NCI-H526 (cell line): ENCODE results near the gene ZNF280A.
"Not testable (repeated sequence)": the region's sequence is repeated elsewhere in the genome, so short reads cannot be mapped to it uniquely, and the experiment has no call there.

Source experiments
- DNase-seq, 2 experiments: peaks; one replicate each; lab custom pipeline; 2025; lab: John Stamatoyannopoulos, UW

The ZNF280A gene

DNA sequence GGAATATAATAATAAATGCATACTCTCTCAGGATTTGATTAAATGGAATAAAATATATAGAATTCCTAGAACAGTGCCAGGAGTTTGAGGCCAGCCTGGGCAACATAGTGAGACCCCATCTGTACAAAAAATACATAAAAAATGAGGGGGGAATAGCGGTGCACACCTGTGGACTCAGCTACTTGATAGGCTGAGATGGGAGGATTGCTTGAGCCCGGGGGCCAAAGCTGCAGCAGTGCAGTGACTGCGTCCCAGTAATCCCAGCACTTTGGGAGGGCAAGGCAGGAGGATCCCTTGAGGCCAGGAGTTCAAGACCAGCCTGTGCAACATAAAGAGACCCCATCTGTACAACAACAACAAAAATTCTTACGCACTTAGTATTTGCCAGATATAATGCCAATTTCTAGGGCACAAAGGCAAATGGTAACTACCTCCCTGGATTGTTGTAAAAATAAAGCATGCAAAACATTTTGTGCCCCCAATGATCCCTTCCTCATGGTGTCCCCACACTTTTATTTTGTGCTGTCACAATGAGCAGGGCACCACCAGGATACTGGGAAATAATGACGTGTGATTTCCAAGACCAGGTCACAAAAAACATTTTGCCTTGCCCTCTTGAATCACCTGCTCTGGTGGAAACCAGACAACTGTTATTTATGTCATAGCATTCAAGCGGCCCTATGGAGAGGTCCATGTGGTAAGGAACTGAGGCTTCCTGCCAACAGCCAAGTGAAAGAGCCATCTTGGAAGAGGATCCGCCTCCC is 18.3 kb upstream of the ZNF280A start:
- no peak for DNase-seq

DNA sequence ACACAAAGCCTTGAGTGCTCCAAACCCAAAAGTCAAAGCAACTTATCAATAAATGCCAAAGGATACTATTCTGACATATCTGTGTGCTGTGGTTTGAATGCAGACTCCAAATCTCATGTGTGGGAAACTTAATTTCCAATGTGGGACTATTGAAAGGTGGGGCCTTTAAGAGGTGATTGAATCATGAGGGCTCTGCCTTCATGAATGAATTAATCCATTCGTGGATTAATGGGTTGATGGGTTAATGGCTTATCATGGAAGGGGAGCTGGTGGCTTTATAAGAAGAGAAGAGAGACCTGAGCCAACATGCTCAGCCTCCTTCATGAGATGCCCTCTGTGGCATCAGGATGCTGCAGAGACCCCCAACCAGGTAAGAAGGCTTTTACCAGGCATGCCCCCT is 16.8 kb upstream of the ZNF280A start:
- DNase-seq, result no peak

DNA sequence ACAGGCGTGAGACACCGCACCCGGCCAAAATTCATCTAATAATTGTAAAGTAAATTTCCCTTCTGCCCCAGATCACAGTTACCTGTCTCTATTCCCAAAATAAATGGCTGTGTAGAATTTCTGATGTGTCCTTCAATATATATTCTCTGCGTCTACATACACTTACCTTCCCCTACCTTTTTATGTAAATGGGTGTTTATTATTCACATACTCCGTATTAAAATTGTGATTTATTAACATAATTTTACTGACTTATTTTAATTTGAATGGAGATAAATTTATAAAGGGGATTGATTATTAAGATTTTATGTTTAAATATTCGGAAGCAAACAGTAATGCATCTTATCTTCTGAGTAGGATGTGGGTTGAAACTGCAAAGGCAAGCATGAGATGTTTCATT is 16.4 kb upstream of the ZNF280A start:
- DNase-seq, result no peak

DNA sequence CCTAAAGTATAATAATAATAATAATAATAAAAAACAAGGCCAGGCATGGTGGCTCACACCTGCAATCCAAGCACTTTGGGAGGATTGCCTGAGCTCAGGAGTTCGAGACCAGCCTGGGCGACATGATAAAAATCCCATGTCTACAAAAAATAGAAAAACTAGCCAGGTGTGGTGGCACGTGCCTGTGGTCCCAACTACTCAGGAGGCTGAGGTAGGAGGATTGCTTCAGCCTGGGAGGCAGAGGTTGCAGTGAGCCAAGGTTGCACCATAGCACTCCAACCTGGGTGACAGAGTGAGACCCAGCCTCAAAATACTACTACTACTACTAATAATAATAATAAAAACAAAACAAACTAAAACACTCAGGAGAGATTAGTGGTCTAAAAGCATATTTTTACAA is 15.6 kb upstream of the ZNF280A start:
- no peak for DNase-seq

DNA sequence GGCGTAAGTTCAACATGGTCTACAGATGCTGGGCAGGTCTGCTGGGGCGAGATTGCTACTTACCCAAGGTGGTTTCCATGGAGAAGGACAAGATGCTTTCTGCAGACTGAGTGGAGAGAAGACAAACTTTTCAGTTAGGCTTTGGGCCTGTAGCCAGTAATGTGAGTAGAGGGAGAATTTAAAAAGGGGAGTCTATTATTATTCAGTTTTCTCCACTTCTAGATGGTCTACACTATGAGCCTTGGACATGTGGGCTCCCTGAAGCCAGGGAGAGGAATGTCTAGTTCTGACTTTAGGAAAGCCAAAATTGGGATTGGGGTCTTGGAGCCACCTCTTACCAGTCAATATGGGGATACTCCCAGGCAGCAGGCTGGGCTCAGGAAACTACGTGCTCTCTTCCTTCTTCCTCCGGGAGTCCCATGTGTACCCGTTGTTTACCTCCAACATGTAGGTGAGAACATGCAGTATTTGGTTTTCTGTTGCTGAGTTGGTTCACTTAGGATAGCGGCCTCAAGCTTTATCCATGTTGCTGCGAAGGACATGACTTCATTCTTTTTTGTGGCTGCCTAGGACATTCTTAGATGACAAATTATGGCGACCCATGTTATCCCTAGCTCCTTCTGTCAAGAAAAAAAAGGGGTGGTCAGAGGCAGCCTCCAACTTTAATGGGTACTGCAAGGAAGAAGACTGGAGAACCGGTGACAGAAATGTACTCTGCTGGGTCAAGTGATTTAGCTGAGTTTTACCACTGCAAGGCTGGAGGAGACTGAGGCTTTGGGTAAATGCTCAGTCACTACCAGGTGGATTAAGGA is 14.7 kb upstream of the ZNF280A start:
- no peak for DNase-seq

DNA sequence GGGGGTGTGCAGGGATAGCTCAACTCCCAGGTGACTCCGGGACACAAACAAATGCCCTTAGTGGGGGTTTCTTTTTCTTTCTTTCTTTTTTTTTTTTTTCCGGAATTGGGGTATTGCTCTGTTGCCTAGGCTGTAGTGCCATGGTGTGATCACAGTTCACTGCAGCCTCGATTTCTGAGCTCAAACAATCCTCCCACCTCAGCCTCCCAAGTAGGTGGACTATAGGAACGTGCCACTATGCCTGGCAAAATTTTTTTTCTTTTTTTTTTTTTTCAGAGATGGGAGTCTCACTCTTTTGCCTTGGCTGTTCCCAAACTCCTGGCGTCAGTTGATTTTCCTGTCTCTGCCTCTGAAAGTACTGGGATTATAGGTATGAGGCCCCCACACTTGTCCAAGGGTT is 13.8 kb upstream of the ZNF280A start:
- DNase-seq, result no peak

DNA sequence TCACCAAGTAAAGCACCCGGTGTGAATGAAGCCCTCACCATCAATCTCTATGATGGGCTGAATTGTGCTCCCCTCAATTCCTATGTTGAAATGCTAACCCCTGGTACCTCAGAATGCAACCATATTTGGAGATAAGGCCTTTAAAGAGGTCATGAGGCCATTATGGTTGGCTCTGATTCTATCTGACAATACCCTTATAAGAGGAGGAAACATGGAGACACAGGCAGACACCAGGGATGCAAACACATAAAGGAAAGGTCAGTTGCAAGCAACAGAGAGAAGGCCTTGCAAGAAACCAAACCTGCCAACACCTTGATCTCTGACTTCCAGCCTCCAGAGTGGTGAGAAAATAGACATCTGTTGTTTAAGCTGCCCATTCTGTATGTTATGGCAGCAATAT is 13.3 kb upstream of the ZNF280A start:
- DNase-seq, result no peak

DNA sequence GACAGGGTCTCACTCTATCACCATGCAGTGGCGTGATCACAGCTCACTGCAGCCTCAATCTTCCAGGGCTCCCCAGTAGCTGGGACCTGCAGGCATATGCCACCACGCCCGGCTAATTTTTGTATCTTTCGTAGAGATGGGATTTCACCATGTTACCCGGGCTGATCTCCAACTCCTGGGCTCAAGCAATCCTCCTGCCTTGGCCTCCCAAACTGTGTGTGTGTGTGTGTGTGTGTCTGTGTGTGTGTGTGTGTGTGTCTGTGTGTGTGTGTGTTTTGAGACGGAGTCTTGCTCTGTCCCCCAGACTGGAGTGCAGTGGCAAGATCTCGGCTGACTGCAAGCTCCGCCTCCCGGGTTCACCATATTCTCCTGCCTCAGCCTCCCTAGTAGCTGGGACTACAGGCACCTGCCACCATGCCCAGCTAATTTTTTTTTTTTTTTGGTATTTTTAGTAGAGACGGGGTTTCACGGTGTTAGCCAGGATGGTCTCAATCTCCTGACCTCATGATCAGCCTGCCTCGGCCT is 12.5 kb upstream of the ZNF280A start:
- DNase-seq, result not testable (repeated sequence)

DNA sequence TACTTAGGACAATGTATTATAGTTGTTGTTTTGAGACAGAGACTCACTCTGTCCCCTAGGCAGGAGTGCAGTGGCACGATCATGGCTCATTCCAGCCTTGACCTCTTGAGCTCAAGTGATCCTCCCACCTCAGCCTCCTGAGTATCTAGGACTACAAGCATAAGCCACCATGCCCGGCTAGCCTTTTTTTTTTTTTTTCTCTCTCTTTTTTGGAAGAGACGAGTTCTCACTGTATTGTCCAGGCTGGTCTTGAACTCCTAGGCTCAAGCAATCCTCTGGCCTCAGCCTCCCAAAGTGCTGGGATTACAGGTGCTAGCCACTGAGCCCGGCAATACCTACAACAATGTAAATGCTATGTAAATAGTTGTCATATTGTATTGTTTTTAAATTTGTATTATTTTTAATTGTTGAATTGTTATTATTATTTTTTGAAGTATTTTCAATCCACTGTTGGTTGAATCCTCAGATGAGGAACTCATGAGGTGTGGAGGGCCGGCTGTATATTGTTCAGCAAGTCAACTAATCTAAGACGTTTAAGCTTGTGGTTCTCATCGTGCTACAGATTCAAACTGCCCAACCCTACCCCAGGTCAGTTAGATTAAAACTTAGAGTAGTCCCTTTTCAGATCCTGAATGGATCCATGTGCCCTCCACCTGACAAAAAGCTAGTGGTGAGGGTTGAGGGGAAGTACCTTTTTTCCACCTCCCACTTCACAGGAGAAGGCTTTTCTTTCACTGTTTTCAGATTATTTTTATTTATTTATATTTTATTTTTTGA is 11.9 kb upstream of the ZNF280A start:
- no peak for DNase-seq

DNA sequence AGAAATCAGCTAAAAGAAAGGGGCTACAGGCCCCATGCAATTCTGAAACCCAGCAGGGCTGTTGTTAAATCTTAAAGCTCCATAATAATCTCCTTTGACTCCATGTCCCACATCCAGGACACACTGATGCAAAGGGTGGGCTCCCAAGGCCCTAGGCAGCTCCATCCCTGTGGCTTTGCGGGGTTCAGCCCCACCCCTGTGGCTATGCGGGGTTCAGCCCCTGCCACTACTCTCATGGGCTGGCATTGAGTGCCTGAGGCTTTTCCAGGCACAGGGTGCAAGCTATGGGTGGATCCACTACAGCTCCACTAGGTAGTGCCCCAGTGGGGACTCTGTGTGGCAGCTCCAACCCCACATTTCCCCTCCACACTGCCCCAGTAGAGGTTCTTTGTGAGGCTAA is 8.7 kb upstream of the ZNF280A start:
- DNase-seq, result no peak

DNA sequence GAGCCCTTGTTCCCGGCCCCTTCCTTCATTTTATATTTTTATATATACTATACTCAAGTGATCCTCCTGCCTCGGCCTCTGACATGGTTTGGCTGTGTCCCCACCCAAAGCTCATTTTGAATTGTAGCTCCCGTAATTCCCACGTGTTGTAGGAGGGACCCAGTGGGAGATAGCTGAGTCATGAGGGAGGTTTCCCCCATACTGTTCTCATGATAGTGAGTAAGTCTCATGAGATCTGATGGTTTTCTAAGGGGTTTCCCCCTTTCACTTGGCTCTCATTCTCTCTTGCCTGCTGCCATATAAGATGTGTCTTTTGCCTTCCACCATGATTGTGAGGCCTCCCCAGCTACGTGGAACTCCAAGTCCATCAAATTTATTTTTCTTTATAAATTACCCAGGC is 7.2 kb upstream of the ZNF280A start:
- DNase-seq, result no peak

DNA sequence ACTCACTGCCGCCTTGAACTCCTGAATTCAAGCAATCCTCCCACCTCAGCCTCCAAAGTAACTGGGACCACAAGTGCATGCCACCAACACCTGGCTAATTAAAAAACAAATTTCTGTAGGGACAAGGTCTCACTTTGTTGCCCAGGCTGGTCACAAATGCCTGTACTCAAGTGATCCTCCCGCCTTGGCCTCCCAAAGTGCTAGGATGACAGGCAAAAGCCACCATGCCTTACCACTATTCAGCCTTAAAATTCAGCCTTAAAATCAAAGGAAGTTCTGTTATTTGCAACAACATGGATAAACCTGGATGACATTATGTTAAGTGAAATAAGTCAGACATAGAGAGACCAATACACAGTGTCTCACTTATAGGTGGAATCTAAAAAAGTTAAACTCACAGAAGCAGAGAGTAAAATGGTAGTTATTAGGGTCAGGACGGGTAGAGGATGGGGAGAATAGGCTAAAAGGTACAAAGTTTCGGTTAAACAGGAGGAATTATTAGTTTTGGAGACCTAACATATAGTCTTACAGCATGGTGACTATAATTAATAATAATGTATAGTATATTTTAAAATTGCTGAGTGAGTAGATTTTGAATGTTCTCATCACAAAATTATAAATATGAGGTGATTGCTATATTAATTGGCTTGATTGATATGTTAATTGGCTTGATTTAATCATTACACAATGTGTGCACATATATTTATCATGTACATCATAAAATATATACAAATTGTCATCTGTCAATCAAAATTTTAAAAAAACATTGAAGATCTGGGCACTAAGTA is 6.2 kb upstream of the ZNF280A start:
- no peak for DNase-seq

DNA sequence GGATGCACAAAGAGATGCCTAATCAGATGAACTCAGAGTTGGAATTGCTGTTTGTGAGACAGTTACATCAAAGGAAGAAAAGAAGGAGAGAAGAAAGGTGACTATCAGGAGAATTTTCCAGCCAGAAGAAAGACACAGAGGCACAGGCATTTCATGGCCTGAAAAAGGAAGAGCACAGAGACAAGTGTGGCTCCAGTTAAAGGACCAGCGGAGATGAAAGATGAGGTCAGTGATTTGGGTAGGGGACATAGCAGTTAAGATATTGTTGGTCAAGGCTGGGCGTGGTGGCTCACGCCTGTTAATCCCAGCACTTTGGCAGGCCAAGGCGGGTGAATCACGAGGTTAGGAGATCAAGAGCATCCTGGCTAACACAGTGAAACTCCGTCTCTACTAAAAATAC is 3.4 kb upstream of the ZNF280A start:
- no peak for DNase-seq

DNA sequence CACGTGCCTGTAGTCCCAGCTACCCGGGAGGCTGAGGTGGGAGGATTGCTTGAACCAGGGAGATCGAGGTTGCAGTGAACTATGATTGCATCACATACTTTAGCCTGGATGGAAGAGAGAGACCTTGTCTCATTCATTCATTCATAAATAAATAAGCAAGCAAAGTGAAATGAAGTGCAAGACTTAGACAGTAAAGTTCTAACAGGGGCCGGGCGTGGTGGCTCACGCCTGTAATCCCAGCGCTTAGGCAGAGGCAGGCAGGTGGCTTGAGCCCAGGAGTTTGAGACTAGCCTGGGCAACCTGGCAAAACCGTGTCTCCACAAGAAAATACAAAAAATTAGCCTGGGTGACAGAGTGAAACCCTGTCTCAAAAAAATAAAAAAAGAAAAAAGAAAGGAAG is 1.6 kb upstream of the ZNF280A start:
- DNase-seq, result no peak

DNA sequence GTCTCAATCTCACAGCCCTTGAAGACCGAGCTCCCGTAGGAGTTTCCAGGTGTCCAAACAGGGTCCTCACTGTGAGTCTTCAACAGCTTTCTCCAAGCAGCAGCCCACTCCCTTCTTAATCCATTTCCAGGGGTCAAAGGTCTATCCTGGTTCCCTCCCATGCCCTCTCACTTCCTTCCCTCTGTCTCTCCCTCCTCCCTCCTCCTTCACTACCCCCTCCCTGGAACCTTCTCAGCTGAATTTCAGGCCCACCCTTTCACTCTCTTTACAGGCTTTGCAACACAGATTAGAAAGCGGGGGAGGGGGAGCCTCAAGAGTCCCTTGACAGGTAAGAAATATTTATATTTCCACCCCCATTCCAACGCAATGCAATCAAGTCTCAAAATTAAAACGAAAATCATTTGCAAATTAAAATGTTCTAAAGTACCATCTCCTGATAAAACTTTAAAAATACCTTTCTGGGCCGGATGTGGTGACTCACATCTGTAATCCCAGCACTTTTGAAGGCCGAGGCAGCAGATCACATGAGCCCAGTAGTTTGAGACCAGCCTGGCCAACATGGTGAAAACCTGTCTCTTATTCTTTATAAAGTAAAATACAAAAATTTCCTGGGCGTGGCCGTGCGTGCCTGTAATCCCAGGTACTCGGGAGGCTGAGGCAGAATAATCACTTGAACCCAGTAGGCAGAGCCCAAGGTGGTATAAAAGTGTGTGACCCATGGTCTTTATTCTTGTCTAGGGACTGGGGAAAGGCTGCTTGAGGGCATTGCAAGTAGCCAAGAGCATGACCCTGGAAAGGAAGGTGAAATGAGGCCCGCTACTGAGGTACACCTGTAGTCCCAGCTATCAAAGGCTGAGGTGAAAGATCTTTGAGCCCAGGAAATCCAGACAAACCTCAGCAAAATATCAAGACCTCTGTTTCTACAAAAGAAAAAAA is 865 bp upstream of the ZNF280A start:
- DNase-seq, result no peak

DNA sequence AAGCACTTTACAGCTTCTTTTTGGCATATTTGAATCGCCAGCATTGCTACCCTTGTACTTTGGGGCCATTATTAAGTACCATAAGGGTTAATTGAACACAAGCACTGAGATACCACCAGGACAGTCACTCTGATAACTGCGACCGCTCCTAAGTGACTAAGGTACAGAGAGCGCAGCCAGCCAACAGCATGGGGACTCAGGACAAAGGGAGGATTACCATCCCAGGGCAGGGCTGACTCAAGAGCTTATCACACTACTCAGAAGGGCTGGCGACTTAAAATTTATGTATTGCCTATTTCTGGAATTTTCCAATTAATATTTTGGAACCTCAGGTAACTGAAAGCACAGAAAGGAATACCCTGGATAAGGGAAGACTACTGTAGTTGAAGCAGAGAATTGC is 479 bp downstream of the ZNF280A start:
- no peak for DNase-seq

DNA sequence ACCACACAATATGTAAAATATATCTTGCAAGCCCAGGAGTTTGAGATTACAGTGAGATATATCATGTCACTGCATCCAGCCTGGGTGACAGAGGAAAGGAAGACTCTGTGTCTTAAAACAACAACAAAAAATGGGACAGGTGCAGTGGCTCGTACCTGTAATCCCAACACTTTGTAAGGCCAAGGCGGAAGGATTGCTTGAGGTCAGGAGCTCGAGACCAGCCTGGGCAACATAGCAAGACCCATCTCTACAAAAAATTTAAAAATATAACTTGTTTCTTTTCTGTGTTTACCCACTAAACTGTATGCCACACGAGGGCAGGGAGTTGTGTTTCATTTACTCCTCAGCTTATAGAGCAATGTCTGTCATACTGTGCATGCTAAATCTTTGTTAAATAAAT is 3.1 kb downstream of the ZNF280A start:
- DNase-seq, result no peak

DNA sequence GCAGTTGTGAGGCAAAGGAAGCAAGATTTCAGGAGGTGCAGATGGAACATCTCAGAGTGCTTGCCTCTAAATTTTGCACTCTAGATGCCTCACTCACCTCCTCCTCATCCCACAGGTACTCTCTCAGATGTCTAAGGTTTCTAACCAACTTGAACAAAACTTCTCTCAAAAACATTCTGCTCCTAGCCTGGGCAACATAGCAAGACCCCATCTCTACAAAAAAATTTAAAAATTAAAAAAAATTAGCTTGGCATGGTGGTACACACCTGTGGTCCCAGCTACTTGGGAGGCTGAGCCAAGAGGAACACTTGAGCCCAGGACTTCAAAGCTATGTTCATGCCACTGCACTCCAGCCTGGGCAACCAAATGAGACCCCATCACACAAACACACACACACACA is 4.2 kb downstream of the ZNF280A start:
- DNase-seq, result no peak

DNA sequence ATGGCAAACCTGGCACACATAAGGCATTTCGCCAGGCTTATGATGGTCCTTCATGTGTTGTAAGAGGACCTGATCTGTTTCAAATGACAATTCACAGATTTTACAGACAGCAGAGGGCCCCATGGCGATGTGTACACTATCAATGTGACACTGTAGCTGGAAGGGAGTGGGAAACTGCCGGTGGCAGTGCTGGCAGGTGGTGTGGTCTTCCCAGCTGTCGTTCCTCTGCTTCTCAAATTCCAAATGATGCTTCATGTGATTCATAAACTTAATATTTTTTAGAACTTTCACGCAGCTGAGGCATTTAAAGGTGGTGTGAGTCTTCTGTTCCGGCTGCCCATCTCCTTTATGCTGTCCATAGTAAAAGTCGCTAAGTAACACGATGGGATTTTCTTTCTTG is 5.6 kb downstream of the ZNF280A start:
- not testable (repeated sequence) for DNase-seq

DNA sequence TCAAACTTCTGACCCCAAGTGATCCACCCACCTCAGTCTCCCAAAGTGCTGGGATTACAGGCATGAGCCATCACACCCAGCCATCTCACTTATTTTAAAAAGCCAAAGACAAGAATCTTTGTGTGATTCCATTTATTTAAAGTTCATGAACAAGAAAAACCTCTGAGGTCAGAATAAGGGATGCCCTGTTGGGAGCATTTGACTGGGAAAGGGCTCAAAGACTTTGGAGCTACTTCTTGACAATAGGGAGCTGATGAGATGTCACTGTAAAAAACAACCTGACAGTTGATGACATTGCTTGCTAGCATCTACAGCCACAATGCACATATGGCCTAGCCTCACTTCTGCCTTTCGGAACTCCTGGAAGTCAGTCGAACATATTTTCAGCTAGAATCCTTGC is 6.5 kb downstream of the ZNF280A start:
- DNase-seq, result no peak

DNA sequence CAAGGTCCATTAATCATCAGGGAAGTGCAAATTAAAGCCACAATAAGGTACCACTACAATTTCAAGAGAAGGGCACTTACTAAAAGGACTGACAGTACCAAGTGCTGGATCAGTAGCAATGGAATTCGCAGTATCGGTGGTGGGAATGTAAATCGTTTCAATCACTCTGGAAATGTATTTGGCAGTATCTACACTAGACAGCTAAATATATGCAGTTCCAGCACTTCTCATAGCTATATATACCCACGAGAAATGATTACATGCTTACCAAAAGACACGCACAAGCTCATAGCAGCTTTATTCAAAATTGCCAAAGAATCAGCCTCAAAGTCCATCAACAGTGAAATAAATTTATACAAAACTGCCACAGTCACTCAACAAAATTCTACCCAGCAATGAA is 7.1 kb downstream of the ZNF280A start:
- DNase-seq, result no peak
